Fibroblast of villous mesenchyme (primary cell): ENCODE measurements around the gene KCNT1. TPM values are rescaled to one million over a fixed set of nuclear protein-coding genes. Genes with fewer than 3 reads are reported as not detected.

Source experiments
- DNase-seq: peaks from one replicate; pipeline ENCODE4 v3.0.0-alpha.2; 2010; ENCODE audit warnings: low read depth
- H3K4me3 ChIP-seq: 2 replicates; pipeline ENCODE4 v1.5.1; 2011; ENCODE audit warnings: low read depth, mild to moderate bottlenecking, low read length
- CTCF ChIP-seq: IDR thresholded peaks from 2 replicates; pipeline ENCODE4 v1.5.1; 2012; ENCODE audit warnings: low read depth, mild to moderate bottlenecking, low read length; ENCODE audit not compliant: insufficient read depth
- total RNA-seq: library from RNA; depleted of rRNA; stranded (reverse); fragments of >200 nt; gene quantifications from 2 replicates; pipeline ENCODE4 v1.2.3, GENCODE V29; 2012

Gene KCNT1
- total RNA-seq, 1 donor: not detected

DNA sequence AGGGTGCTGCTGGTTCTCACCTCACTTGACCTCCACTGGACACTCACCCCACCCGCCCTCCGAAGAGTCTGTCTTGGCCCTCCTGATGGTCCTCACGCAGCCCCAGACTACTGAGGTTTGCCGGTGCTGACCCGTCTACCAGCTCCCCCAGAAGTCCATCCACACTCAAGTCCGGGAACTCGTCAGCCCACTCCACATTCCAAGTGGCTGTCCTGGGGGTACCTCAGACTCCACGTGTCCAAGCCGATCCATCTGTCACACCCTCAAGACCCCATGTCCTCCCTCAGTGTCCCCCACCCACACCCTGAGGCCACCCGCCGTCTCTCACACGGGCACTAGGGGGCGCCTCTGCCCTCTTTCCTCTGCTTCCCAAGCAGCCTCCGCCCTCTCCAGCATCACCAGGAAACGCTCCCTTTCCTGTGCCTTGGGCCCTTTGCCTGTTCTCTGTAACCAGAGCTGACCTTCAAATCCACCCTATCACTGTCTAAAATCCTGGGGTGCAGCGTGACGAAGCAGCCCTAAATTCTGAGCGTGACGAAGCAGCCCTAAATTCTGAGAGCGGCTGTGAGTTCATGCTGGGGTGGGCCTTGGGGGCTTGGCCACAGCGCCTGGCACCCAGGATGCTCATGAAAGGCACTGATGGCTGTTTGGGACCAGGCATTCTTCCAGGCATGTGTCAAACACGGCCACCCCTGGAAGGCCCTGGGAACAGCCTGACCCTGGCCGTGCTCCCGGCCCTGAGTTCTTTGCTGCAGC lies 95.7 kb downstream of the KCNT1 start:
- no peak overlapping the region for H3K4me3 ChIP-seq
- peak; percentile 73 for TF ChIP-seq CTCF
- peak; percentile 29 for DNase-seq

- TF ChIP-seq CTCF: no peak
- H3K4me3 ChIP-seq: no peak overlapping the region
- DNase-seq: no peak
These were observed 96.2 kb downstream of the KCNT1 start for GRCh38 chr9:135798263-135798585.

DNA sequence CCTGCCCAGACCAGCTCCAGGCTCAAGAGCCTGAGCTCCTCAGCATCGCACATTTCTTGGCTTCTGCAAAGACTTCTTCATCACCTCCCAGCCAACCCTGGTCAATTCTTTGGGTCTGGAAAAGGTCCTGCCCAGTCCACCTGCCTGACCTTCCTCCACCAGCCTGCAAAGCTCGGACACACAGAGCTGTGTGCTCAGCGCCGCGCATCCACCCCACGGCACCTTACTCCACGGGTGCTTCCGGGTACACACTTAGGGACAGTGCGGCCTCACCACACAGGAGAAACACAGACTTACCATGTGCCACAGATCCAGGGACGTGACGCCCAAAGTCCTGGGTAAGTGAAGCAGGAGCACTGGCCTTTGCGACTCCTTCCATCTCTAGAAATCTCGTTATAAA lies 97.3 kb downstream of the KCNT1 start:
- H3K4me3 ChIP-seq: no peak overlapping the region
- DNase-seq: no peak

GRCh38 chr9:135801070-135801469 lies 99.1 kb downstream of the KCNT1 start:
- no peak for DNase-seq
- no peak overlapping the region for H3K4me3 ChIP-seq
- TF ChIP-seq CTCF: no peak

More for the DNA sequence above, 97.3 kb downstream of the KCNT1 start:
- TF ChIP-seq CTCF: no peak

DNA sequence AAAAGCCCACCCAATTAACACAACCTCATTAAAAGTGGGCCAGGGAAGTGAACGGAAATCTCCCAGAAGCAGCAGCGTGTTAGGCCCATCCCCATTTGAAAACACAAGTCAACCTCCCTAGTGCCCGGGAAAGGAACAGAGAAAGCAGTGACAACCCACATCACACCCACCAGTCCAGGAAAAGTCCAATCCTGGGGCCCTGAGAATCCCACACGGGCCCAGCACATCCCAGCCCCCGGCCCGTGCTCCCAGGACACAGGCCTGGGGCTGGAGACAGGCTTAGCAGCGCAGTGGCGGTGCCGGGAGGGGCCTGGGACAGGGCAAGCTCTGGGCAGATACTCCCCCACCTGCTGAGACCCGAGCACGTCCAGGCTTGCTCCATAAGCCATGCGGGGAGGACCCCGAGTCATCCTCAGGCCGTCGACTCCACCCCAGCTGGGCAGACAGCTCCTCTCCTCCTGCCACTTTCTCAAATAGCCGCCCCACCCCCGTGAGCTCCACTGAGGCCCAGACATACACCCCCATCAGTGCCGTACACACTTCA lies 101.0 kb downstream of the KCNT1 start:
- TF ChIP-seq CTCF: no peak
- no peak for DNase-seq
- no peak overlapping the region for H3K4me3 ChIP-seq

- TF ChIP-seq CTCF: no peak
- no peak for DNase-seq
- H3K4me3 ChIP-seq: no peak overlapping the region
These were observed 101.5 kb downstream of the KCNT1 start for GRCh38 chr9:135803441-135803840.
